ENCODE measurements around the gene TMEM144. TPM values are rescaled to one million over a fixed set of nuclear protein-coding genes. Genes with fewer than 3 reads are reported as not detected.

The TMEM144 gene
- total RNA-seq, 1 experiment from 2014 or later: 4.6 TPM

- DNase-seq (ENCODE audit: low spot score): no peak
Measured at GRCh38 chr4:158295053-158295452, 84.8 kb downstream of the TMEM144 start.

- DNase-seq (ENCODE audit: low spot score): peak; percentile 9
Measured at GRCh38 chr4:158297866-158298265, 87.6 kb downstream of the TMEM144 start.

DNA sequence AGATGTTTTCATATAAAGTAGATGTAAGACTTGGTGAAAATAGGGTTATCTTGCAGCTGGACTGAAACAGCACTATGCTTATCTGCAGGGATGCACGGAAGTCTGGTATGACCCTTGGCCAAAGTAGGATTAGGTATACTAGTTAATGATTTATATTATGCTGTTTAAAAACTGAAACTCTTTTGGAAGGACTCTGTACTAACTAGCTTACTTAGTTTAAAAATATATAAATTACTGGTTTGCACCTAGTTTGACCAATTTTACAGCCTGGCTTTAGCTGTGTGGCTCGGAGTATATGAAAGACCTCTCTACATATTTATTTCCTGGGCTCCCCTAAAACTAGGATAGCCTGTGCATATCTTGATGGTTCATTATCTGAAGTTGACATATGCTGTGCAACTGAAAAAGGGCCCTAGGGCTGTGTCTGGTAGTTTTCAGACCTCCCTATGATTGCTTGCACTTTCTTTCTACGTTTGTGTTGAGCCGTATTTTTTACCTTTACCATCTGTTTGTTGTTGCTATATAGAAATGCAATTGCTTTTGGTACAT is 89.2 kb downstream of the TMEM144 start:
- DNase-seq (ENCODE audit: low spot score): peak; percentile 58

DNA sequence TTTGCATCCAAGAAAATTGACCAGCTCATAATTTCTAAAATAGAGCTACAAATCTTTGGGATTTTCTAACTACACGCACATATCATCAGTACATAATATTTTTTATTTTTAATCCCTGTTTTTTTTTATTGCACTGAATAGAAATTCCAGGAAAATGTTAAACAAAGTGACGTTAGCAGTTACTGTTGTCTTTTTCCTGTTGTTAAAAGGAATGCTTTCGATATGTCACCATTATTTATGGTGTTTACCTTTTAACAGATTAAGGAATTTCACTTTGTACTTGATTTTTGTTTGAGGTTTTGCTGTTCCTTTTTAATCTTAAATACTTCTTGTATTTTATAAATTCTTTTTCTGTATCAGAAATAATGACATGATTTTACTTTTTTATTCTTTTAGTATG is 89.7 kb downstream of the TMEM144 start:
- peak; percentile 12 for DNase-seq (ENCODE audit: low spot score)

DNA sequence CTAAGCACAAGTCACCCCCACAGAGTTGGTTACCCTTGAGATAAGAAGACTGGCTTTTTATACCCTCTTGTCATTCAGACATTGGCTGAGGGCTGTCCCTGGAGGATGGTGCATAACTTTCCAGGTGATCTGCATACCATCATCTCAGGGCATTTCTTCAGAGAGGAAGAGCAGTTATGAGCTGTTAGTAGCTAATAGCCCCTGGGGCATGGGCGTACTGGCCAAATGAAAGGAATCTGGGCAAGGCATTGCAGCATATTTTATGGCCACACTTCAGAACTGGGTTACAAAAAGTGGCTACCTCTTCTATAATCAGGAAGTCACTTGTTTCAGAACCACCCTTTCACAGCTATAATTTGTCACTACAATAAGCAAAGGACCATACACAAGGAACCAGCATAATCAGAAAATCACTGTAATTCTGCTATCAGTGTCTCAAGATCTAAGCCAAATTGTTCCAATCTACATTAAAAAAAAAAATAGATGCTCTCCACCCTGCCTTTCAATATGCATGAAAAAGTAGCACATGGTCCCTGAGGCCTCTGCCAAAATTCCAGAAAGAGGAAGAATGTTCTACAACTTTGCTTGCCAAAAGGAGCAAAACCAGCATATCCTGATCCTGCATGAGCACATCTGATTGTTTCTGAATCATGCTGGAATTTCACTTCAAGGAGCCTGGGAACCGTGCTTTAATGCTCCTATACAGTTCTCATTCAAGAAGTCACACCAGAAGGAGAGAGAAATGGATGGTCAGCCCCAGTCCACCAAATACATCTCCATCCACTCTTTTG is 92.0 kb downstream of the TMEM144 start:
- no peak for DNase-seq (ENCODE audit: low spot score)

DNA sequence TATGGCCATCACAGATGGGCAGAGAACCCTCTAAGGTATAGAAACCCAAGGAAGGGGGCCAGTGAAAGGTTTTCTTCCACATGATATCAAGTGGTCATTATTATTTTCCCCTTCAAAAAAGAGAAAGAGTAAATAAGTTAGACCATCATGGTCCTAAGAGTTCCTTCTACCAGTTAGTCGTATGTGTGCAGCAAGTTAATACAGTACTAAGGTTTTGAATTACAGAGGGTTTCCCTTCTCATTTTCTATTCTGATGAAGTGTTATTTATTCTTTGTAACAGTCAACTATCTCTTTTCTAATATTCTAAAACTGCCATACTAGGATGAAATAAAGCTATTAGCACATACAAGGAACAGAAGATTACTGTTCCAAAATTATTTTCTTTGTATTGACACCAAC is 94.4 kb downstream of the TMEM144 start:
- no peak for DNase-seq (ENCODE audit: low spot score)

Other genes with a start within 250 kb of the TMEM144 start
- 16.1 TPM in 2 replicates for gene GASK1B, start 37.5 kb upstream of the TMEM144 start, total RNA-seq (2014; rRNA removed; shearing (Covaris generic))

All from HT-29 (cell line).